Chondrocyte (in vitro differentiated cells): ENCODE measurements around the gene F10. TPM values are rescaled to one million over a fixed set of nuclear protein-coding genes. Genes with fewer than 3 reads are reported as not detected.

ENCODE experiments used
- DNase-seq: peaks from one replicate; pipeline ENCODE4 v3.0.0; 2021; ENCODE audit warnings: mixed read lengths, low spot score
- H3K27ac Mint-ChIP-seq: one replicate; pipeline ENCODE4 v1.8.0; 2021; ENCODE audit warnings: mild to moderate bottlenecking, moderate library complexity, mixed read lengths; ENCODE audit not compliant: unreplicated experiment
- H3K27me3 Mint-ChIP-seq: 2 replicates; pipeline ENCODE4 v1.8.0; 2021; ENCODE audit warnings: low read depth, mixed read lengths
- H3K36me3 Mint-ChIP-seq: 2 replicates; pipeline ENCODE4 v1.8.0; 2021; ENCODE audit warnings: low read depth, mixed read lengths
- H3K4me1 Mint-ChIP-seq: 2 replicates; pipeline ENCODE4 v1.8.0; 2021; ENCODE audit warnings: low read depth, mild to moderate bottlenecking, mixed read lengths
- H3K4me3 Mint-ChIP-seq: one replicate; pipeline ENCODE4 v1.8.0; 2021; ENCODE audit warnings: mild to moderate bottlenecking, moderate library complexity, mixed read lengths; ENCODE audit not compliant: unreplicated experiment
- H3K9me3 Mint-ChIP-seq: 2 replicates; pipeline ENCODE4 v1.8.0; 2021; ENCODE audit warnings: low read depth, mixed read lengths
- CTCF ChIP-seq: fragments of 200-600 bp; sonication (generic); IDR thresholded peaks from 2 replicates; pipeline ENCODE4 v1.5.0; 2021; ENCODE audit warnings: antibody characterized with exemption, mild to moderate bottlenecking, moderate library complexity
- total RNA-seq: library from RNA; stranded (reverse); gene quantifications from 3 replicates; pipeline ENCODE4 v1.2.1, GENCODE V29; 2021

The F10 gene
- total RNA-seq, 1 donor from 2014 or later, result 1.9 TPM

- peak; percentile 59 for DNase-seq
- Mint-ChIP-seq H3K27me3 (peaks cover 21% of the 10 kb centered on the region), H3K4me1 (peaks cover 10% of the 10 kb centered on the region), H3K4me3 (no peak overlapping the region), H3K9me3 (no peaks in the 10 kb centered on the region), H3K36me3 (no peaks in the 10 kb centered on the region), H3K27ac (no peak overlapping the region)
- TF ChIP-seq CTCF, result no peak
Measured at GRCh38 chr13:113125506-113126264, 3.1 kb downstream of the F10 start.

GRCh38 chr13:113126265-113127150, 3.9 kb downstream of the F10 start:
- H3K27ac Mint-ChIP-seq, result no peak overlapping the region
- no peak for TF ChIP-seq CTCF

GRCh38 chr13:113129480-113129879, 6.9 kb downstream of the F10 start:
- Mint-ChIP-seq H3K27me3 (peaks cover 42% of the 10 kb centered on the region), H3K9me3 (no peaks in the 10 kb centered on the region), H3K27ac (no peak overlapping the region), H3K4me3 (no peak overlapping the region), H3K4me1 (no peaks in the 10 kb centered on the region), H3K36me3 (no peaks in the 10 kb centered on the region)
- DNase-seq, result peak; percentile 82
- TF ChIP-seq CTCF, result no peak

More at GRCh38 chr13:113126265-113127150, 3.9 kb downstream of the F10 start:
- Mint-ChIP-seq H3K4me1 (peaks cover 10% of the 10 kb centered on the region), H3K27me3 (peaks cover 27% of the 10 kb centered on the region), H3K4me3 (no peak overlapping the region), H3K36me3 (no peaks in the 10 kb centered on the region), H3K9me3 (no peaks in the 10 kb centered on the region)
- DNase-seq, result peak; percentile 81

- no peak overlapping the region for H3K27ac Mint-ChIP-seq
Measured at GRCh38 chr13:113129921-113130750, 7.5 kb downstream of the F10 start.

More at GRCh38 chr13:113129921-113130750, 7.5 kb downstream of the F10 start:
- Mint-ChIP-seq H3K4me1 (no peaks in the 10 kb centered on the region), H3K9me3 (no peaks in the 10 kb centered on the region), H3K27me3 (peaks cover 42% of the 10 kb centered on the region), H3K4me3 (no peak overlapping the region), H3K36me3 (no peaks in the 10 kb centered on the region)
- DNase-seq, result peak; percentile 92
- TF ChIP-seq CTCF, result no peak
